ENCODE measurements around the gene KRT85. TPM values are rescaled to one million over a fixed set of nuclear protein-coding genes. Genes with fewer than 3 reads are reported as not detected.

The KRT85 gene
- total RNA-seq, 1 experiment from 2014 or later, result not detected

DNA sequence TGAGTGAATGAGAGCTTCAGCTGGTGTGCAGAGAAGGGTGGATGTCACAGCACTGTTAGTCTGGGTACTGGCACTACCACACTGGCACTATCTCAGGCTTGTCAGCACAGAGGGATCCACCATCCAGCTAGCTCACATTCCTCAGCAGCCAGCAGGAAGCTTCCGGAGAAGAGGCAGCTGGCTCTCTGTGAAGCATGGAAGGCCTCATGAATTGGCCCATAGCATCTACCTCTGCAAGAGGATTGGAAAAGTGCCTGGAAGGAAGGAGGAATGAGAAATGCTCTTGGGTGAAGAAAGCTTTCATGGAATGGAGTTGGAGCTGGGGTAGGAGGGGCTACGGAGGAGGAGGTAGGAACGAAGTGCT is 56.0 kb downstream of the KRT85 start:
- DNase-seq (ENCODE audit: extremely low read depth, low read depth), result no peak

DNA sequence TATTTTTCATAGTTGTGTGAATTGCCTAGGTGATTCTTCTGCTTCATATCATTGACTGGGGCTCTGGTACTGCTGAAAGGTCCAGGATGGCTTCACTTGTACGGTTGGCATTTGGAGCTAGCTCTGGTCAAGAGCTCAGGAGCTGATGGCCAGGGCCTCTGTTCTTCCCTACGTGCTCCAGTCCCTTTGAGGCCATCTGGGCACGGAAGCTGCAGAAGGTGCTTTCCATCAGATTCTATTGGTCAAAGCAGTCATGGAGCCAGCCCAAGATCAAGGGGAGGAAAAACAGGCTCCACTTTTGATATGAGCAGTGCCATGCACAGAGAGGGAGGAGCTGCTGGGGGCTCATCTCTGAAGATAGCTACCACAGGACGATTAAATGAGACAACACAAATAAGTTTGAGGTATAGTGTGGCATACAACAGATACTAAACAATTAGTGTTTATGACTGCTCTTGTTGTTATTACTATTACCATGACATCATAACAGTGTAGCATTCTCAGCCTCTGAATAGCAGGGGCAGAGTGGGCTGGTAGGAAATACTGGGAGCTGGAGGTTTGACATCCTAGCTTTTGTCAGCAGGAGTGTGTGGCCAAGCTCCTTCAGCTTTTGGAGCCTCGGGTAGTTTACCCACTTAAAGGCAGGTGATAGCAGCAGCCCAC is 56.5 kb downstream of the KRT85 start:
- no peak for DNase-seq (ENCODE audit: extremely low read depth, low read depth)

Other genes starting within 250 kb of the KRT85 start
- gene KRT80, start 175.5 kb downstream of the KRT85 start, total RNA-seq (2014; rRNA removed; shearing (Covaris generic)), result 36.0 and 41.3 TPM in 2 replicates
- 23.1 and 25.5 TPM in 2 replicates for gene KRT7, start 134.2 kb downstream of the KRT85 start, total RNA-seq (2014; rRNA removed; shearing (Covaris generic))
- gene KRT86, start 92.8 kb downstream of the KRT85 start, total RNA-seq (2014; rRNA removed; shearing (Covaris generic)), result 0.78 and 0.92 TPM in 2 replicates
- 40.6 and 54.3 TPM in 2 replicates for gene KRT81, start 75.9 kb downstream of the KRT85 start, total RNA-seq (2014; rRNA removed; shearing (Covaris generic))
- gene KRT83, start 46.1 kb downstream of the KRT85 start, total RNA-seq (2014; rRNA removed; shearing (Covaris generic)), result 1.4 and 1.7 TPM in 2 replicates
- gene KRT84, start 18.2 kb upstream of the KRT85 start, total RNA-seq (2014; rRNA removed; shearing (Covaris generic)), result not detected in 2 replicates
- gene KRT82, start 38.9 kb upstream of the KRT85 start, total RNA-seq (2014; rRNA removed; shearing (Covaris generic)), result not detected in 2 replicates
- not detected in 2 replicates for gene KRT75, start 66.9 kb upstream of the KRT85 start, total RNA-seq (2014; rRNA removed; shearing (Covaris generic))
- gene KRT6B, start 84.7 kb upstream of the KRT85 start, total RNA-seq (2014; rRNA removed; shearing (Covaris generic)), result not detected in 2 replicates
- not detected in 2 replicates for gene KRT6C, start 106.3 kb upstream of the KRT85 start, total RNA-seq (2014; rRNA removed; shearing (Covaris generic))
- not detected in 2 replicates for gene KRT6A, start 125.8 kb upstream of the KRT85 start, total RNA-seq (2014; rRNA removed; shearing (Covaris generic))
- not detected in 2 replicates for gene KRT5, start 152.9 kb upstream of the KRT85 start, total RNA-seq (2014; rRNA removed; shearing (Covaris generic))
- gene KRT71, start 185.7 kb upstream of the KRT85 start, total RNA-seq (2014; rRNA removed; shearing (Covaris generic)), result not detected in 2 replicates
- gene KRT74, start 206.4 kb upstream of the KRT85 start, total RNA-seq (2014; rRNA removed; shearing (Covaris generic)), result not detected in 2 replicates
- not detected in 2 replicates for gene KRT72, start 234.0 kb upstream of the KRT85 start, total RNA-seq (2014; rRNA removed; shearing (Covaris generic))

Measured in NCI-H460 (cell line).